Peyer's patch (tissue), 4 donors: Measurements from ENCODE around the gene IL12RB1. TPM values are rescaled to one million over a fixed set of nuclear protein-coding genes. Genes with fewer than 3 reads are reported as not detected.
A peak's percentile ranks its signal among the peaks of the same experiment; 100 is the strongest.
"Not testable (repeated sequence)": the region's sequence is repeated elsewhere in the genome, so short reads cannot be mapped to it uniquely, and the experiment has no call there.

ENCODE experiments used
- DNase-seq, 3 donors: peaks; one replicate each; pipeline ENCODE4 v3.0.0-alpha.2; 2017 to 2019
- H3K27ac ChIP-seq, 4 donors: fragments of 200-600 bp; sonication (generic); one replicate each; pipeline ENCODE4 v1.5.1; 2016 to 2019
- H3K27me3 ChIP-seq, 2 donors: fragments of 200-600 bp; sonication (generic); one replicate each; pipeline ENCODE4 v1.5.1; 2019
- H3K36me3 ChIP-seq, 3 donors: fragments of 200-600 bp; sonication (generic); one replicate each; pipeline ENCODE4 v1.5.1; 2016 to 2019
- H3K4me1 ChIP-seq, 4 donors: fragments of 200-600 bp; sonication (generic); one replicate each; pipeline ENCODE4 v1.5.1; 2016 to 2019
- H3K4me3 ChIP-seq, 4 donors: fragments of 200-600 bp; sonication (generic); 1 replicate in 3 of 4; 2 replicates in 1 of 4; pipeline ENCODE4 v1.5.1; 2016 to 2019; ENCODE audit warnings: mild to moderate bottlenecking in 1 of 4
- H3K9me3 ChIP-seq, 4 donors: fragments of 200-600 bp; sonication (generic); one replicate each; pipeline ENCODE4 v1.5.1; 2016 to 2019; ENCODE audit warnings: mild to moderate bottlenecking in 1 of 4
- CTCF ChIP-seq, 6 experiments: fragments of 450-650 bp in 4 of 6; fragments of 200-600 bp in 2 of 6; sonication (generic) in 1 of 6; IDR thresholded peaks; one replicate each; pipeline ENCODE4 v1.5.1; 2017 to 2019; ENCODE audit warnings: antibody characterized with exemption in 6 of 6, mild to moderate bottlenecking in 3 of 6, moderate library complexity in 1 of 6
- POLR2A ChIP-seq, 2 donors: fragments of 450-650 bp; IDR thresholded peaks; one replicate each; pipeline ENCODE4 v1.5.1; 2017; ENCODE audit warnings: antibody characterized with exemption in 2 of 2, mild to moderate bottlenecking in 2 of 2, moderate library complexity in 2 of 2
- total RNA-seq, 4 donors: library from RNA; depleted of rRNA; stranded (reverse); fragments of >200 nt; gene quantifications; one replicate each; pipeline ENCODE4 v1.1.0, GENCODE V29; 2016

IL12RB1 gene
- total RNA-seq, 4 donors from 2014 or later: 1.2 to 19.0 (median 2.8) TPM

- Histone ChIP-seq H3K27me3 (no peaks in the 10 kb centered on the region), H3K4me1 (peaks cover 4 to 26% (median 18%) of the 10 kb centered on the region in 4 donors), H3K27ac (peak overlapping the region in 1 of 4 donors; percentile 6), H3K4me3 (no peak overlapping the region), H3K9me3 (no peaks in the 10 kb centered on the region), H3K36me3 (no peaks in the 10 kb centered on the region)
- TF ChIP-seq CTCF (IDR thresholded peaks at IDR 0.05): no peak
- TF ChIP-seq POLR2A (IDR thresholded peaks at IDR 0.05): no peak
- DNase-seq: no peak
Measured at GRCh38 chr19:18093439-18094161, 6.9 kb upstream of the IL12RB1 start.

- peak in 2 of 3 donors; percentile 94 to 95 for DNase-seq
- Histone ChIP-seq H3K4me1 (peaks cover 0 to 24% (median 12%) of the 10 kb centered on the region in 4 donors), H3K27ac (peak overlapping the region; percentile 75 to 88 (median 86)), H3K36me3 (no peaks in the 10 kb centered on the region), H3K9me3 (no peaks in the 10 kb centered on the region), H3K27me3 (no peaks in the 10 kb centered on the region), H3K4me3 (no peak overlapping the region)
- TF ChIP-seq CTCF (IDR thresholded peaks at IDR 0.05) (no peak), POLR2A (IDR thresholded peaks at IDR 0.05) (no peak)
Measured at GRCh38 chr19:18091217-18091608, 4.5 kb upstream of the IL12RB1 start.

GRCh38 chr19:18090545-18091216, 3.9 kb upstream of the IL12RB1 start:
- no peak for DNase-seq
- no peak overlapping the region for H3K4me3 ChIP-seq
- peak overlapping the region; percentile 75 to 88 (median 86) for H3K27ac ChIP-seq
- no peak for TF ChIP-seq POLR2A (IDR thresholded peaks at IDR 0.05)
- TF ChIP-seq CTCF (IDR thresholded peaks at IDR 0.05): no peak
- H3K4me1 ChIP-seq: peaks cover 0 to 26% (median 12%) of the 10 kb centered on the region in 4 donors
- H3K9me3 ChIP-seq: no peaks in the 10 kb centered on the region
- H3K36me3 ChIP-seq: no peaks in the 10 kb centered on the region
- H3K27me3 ChIP-seq: no peaks in the 10 kb centered on the region

- Histone ChIP-seq H3K4me1 (peaks cover 0 to 26% (median 12%) of the 10 kb centered on the region in 4 donors), H3K27me3 (no peaks in the 10 kb centered on the region), H3K9me3 (no peaks in the 10 kb centered on the region), H3K36me3 (no peaks in the 10 kb centered on the region), H3K4me3 (no peak overlapping the region), H3K27ac (peak overlapping the region; percentile 75 to 88 (median 86))
- DNase-seq: no peak
- TF ChIP-seq CTCF (IDR thresholded peaks at IDR 0.05) (no peak), POLR2A (IDR thresholded peaks at IDR 0.05) (no peak)
Measured at GRCh38 chr19:18089726-18090125, 3.0 kb upstream of the IL12RB1 start.

- Histone ChIP-seq H3K4me1 (peaks cover 0 to 26% (median 12%) of the 10 kb centered on the region in 4 donors), H3K27ac (peak overlapping the region; percentile 75 to 88 (median 86))
- not testable (repeated sequence) for H3K27me3 ChIP-seq, H3K36me3 ChIP-seq, H3K9me3 ChIP-seq, H3K4me3 ChIP-seq
- DNase-seq: peak in 2 of 3 donors; percentile 75 to 87
Measured at GRCh38 chr19:18089096-18089541, 2.4 kb upstream of the IL12RB1 start.
